Ishikawa (cell line): Measurements from ENCODE around the gene SETD9.

Experiments
- CEBPB ChIP-seq: IDR thresholded peaks from 2 replicates; pipeline ENCODE4 v1.6.1; 2012
- CREB1 ChIP-seq: IDR thresholded peaks from 2 replicates; pipeline ENCODE4 v1.6.1; 2012; ENCODE audit warnings: low read depth
- EGR1 ChIP-seq: IDR thresholded peaks from 2 replicates; pipeline ENCODE4 v1.6.1; 2012
- EP300 ChIP-seq: IDR thresholded peaks from 2 replicates; pipeline ENCODE4 v1.6.1; 2012; ENCODE audit warnings: borderline replicate concordance
- FOXM1 ChIP-seq: IDR thresholded peaks from 2 replicates; pipeline ENCODE4 v1.6.1; 2012; ENCODE audit warnings: low read depth, borderline replicate concordance
- MAX ChIP-seq: IDR thresholded peaks from 2 replicates; pipeline ENCODE4 v1.6.1; 2012
- NFIC ChIP-seq: IDR thresholded peaks from 2 replicates; pipeline ENCODE4 v1.6.1; 2012
- RAD21 ChIP-seq: IDR thresholded peaks from 2 replicates; pipeline ENCODE4 v1.6.1; 2012; ENCODE audit warnings: low read depth
- REST ChIP-seq: IDR thresholded peaks from 2 replicates; pipeline ENCODE4 v1.6.1; 2012; ENCODE audit warnings: low read depth, mild to moderate bottlenecking
- TAF1 ChIP-seq: IDR thresholded peaks from 2 replicates; pipeline ENCODE4 v1.6.1; 2012; ENCODE audit warnings: low read depth, mild to moderate bottlenecking
- TCF12 ChIP-seq: IDR thresholded peaks from 2 replicates; pipeline ENCODE4 v1.6.1; 2012; ENCODE audit warnings: low read depth
- TEAD4 ChIP-seq: IDR thresholded peaks from 2 replicates; pipeline ENCODE4 v1.6.1; 2012
- USF1 ChIP-seq: IDR thresholded peaks from 2 replicates; pipeline ENCODE4 v1.6.1; 2012
- YY1 ChIP-seq: IDR thresholded peaks from 2 replicates; pipeline ENCODE4 v1.6.1; 2012; ENCODE audit warnings: low read depth
- ZBTB7A ChIP-seq: IDR thresholded peaks from 2 replicates; pipeline ENCODE4 v1.6.1; 2012; ENCODE audit warnings: low read depth

The SETD9 gene

GRCh38 chr5:56909294-56910209 is at the start of gene SETD9:
SETD9 (plus strand) TSS chr5:56909596; CDS start chr5:56909646, 50 bp downstream.
- TF ChIP-seq EGR1 (no peak), NFIC (0 out of 2 replicates have a peak, but pooled peaks have one; percentile 9), TAF1 (peak; percentile 90), YY1 (peak; percentile 63; the same call in 1 of the 2 replicates), MAX (peak; percentile 78)

GRCh38 chr5:56861893-56862485 is 47.4 kb upstream of the SETD9 start:
- no peak for TF ChIP-seq RAD21
- TF ChIP-seq ZBTB7A = no peak
- TF ChIP-seq REST = no peak
- no peak for TF ChIP-seq USF1

- TF ChIP-seq TEAD4 = no peak
- TF ChIP-seq YY1 = no peak
- no peak for TF ChIP-seq ZBTB7A
- no peak for TF ChIP-seq RAD21
- no peak for TF ChIP-seq MAX
- TF ChIP-seq TCF12 = no peak
- no peak for TF ChIP-seq USF1
- TF ChIP-seq CREB1 = no peak
- no peak for TF ChIP-seq EGR1
- no peak for TF ChIP-seq CEBPB
- TF ChIP-seq EP300 = no peak
- no peak for TF ChIP-seq REST
- no peak for TF ChIP-seq TAF1
- TF ChIP-seq NFIC = no peak
- TF ChIP-seq FOXM1 = no peak
Measured at GRCh38 chr5:56862909-56863308, 46.5 kb upstream of the SETD9 start.

GRCh38 chr5:56871777-56872176 is 37.6 kb upstream of the SETD9 start:
- no peak for TF ChIP-seq TEAD4
- TF ChIP-seq USF1 = no peak
- no peak for TF ChIP-seq EP300
- TF ChIP-seq TCF12 = no peak
- no peak for TF ChIP-seq CEBPB
- TF ChIP-seq EGR1 = no peak
- TF ChIP-seq NFIC = no peak
- no peak for TF ChIP-seq MAX
- TF ChIP-seq ZBTB7A = no peak
- no peak for TF ChIP-seq REST
- TF ChIP-seq FOXM1 = no peak
- no peak for TF ChIP-seq TAF1
- TF ChIP-seq YY1 = no peak
- no peak for TF ChIP-seq CREB1
- TF ChIP-seq RAD21 = no peak
